Activated CD4-positive, alpha-beta T cell treated with anti-CD3 and anti-CD28 coated beads for 36 hours (primary cell): Measurements from ENCODE around the gene CDK10. TPM values are rescaled to one million over a fixed set of nuclear protein-coding genes. Genes with fewer than 3 reads are reported as not detected.
"Not testable (repeated sequence)": the region's sequence is repeated elsewhere in the genome, so short reads cannot be mapped to it uniquely, and the experiment has no call there.

Experiments used
- ATAC-seq: fragments of 200-7000 bp; cut with Tn5 transposase; one replicate; pipeline ENCODE4 v1.10.0; 2021; ENCODE audit warnings: mild to moderate bottlenecking, moderate library complexity
- CTCF ChIA-PET: fragments of 350-600 bp; sonication (Branson Sonifier 250); formaldehyde crosslinking; loops from one replicate; lab custom pipeline; 2021; ENCODE audit warnings: antibody characterized with exemption; lab: Charles Lee
- POLR2A ChIA-PET: fragments of 350-600 bp; sonication (Branson Sonifier 250); formaldehyde crosslinking; loops from one replicate; lab custom pipeline; 2021; ENCODE audit warnings: antibody characterized with exemption, inconsistent platforms; lab: Charles Lee
- DNase-seq: peaks from one replicate; pipeline ENCODE4 v3.0.0-alpha.2; 2020
- H3K27ac Mint-ChIP-seq: one replicate; pipeline ENCODE4 v1.8.0; 2021; ENCODE audit warnings: mixed read lengths
- H3K27me3 Mint-ChIP-seq: one replicate; pipeline ENCODE4 v1.8.0; 2021; ENCODE audit warnings: mixed read lengths
- H3K36me3 Mint-ChIP-seq: one replicate; pipeline ENCODE4 v1.8.0; 2021; ENCODE audit warnings: low read depth, mixed read lengths
- H3K4me1 Mint-ChIP-seq: one replicate; pipeline ENCODE4 v1.8.0; 2021; ENCODE audit warnings: mixed read lengths
- H3K4me3 Mint-ChIP-seq: one replicate; pipeline ENCODE4 v1.8.0; 2021; ENCODE audit warnings: mild to moderate bottlenecking, moderate library complexity, mixed read lengths
- H3K9me3 Mint-ChIP-seq: one replicate; pipeline ENCODE4 v1.8.0; 2021; ENCODE audit warnings: low read depth, mixed read lengths
- intact Hi-C, 2 experiments: fragments of 100-400 bp; cut with DNase I in 1 of 2; cut with micrococcal nuclease in 1 of 2; formaldehyde crosslinking; loops; one replicate each; pipeline versions ENCODE4 v1.14.2 to v1.15.1; 2022 to 2024; cut with DNase I, micrococcal nuclease
- total RNA-seq, 2 experiments: library from RNA; stranded (reverse); gene quantifications; one replicate each; pipeline ENCODE4 v1.2.3, GENCODE V29; 2021

The CDK10 gene
- total RNA-seq, 2 experiments from 2014 or later, result 78.1 to 89.8 TPM

DNA sequence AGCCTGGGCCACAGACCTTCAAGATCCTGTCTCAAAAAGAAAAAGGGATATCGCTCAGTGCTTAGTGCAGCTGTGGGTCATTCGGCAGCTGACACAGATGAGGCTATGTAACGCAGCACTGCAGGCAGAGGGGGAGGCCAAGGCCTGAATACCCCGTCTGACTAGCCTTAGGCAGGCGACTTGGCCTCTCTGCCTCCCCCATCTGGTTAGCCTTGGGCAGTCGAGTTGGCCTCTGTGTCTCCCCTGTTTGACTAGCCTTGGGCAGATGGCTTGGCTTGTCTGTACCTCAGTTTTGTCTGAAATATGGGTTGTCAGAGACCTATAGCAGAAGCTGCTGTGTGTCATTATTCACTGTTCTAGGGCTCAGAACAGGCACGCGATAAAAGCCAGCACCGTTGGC lies 18.9 kb upstream of the CDK10 start:
- DNase-seq (peak; percentile 6), ATAC-seq (no peak)
- peaks cover 24% of the 10 kb centered on the region for H3K4me1 Mint-ChIP-seq
- no peaks in the 10 kb centered on the region for H3K9me3 Mint-ChIP-seq
- intact Hi-C loops, result no loop called here
- no peak overlapping the region for H3K4me3 Mint-ChIP-seq
- CTCF ChIA-PET, result interaction anchor here (1.1 to 1.7 kb wide), 3 partner anchors 9 to 14 kb away, joined by 3 to 4 read pairs (median 3); no protein-coding TSS in a partner anchor
- no peak overlapping the region for H3K27ac Mint-ChIP-seq
- H3K36me3 Mint-ChIP-seq, result peaks cover 14% of the 10 kb centered on the region
- no peaks in the 10 kb centered on the region for H3K27me3 Mint-ChIP-seq
- POLR2A ChIA-PET, result no interaction called here

GRCh38 chr16:89668790-89669158 lies 17.7 kb upstream of the CDK10 start:
- Mint-ChIP-seq H3K9me3 (no peaks in the 10 kb centered on the region), H3K4me3 (no peak overlapping the region), H3K27me3 (no peaks in the 10 kb centered on the region), H3K4me1 (peaks cover 24% of the 10 kb centered on the region), H3K36me3 (peaks cover 9% of the 10 kb centered on the region), H3K27ac (no peak overlapping the region)
- DNase-seq (no peak), ATAC-seq (no peak)
- CTCF ChIA-PET, result interaction anchor here (1.7 kb wide), 1 partner anchor 10 kb away, joined by 4 read pairs; no protein-coding TSS in a partner anchor
- intact Hi-C loops, result no loop called here
- POLR2A ChIA-PET, result interaction anchor here (0.6 kb wide), 1 partner anchor 219 kb away, joined by 3 read pairs; no protein-coding TSS in a partner anchor

- POLR2A ChIA-PET, result no interaction called here
- intact Hi-C loops, result no loop called here
- peaks cover 5% of the 10 kb centered on the region for H3K36me3 Mint-ChIP-seq
Observed at GRCh38 chr16:89669755-89670154, 16.7 kb upstream of the CDK10 start.

GRCh38 chr16:89670496-89671431 lies 15.7 kb upstream of the CDK10 start:
- H3K36me3 Mint-ChIP-seq, result peaks cover 5% of the 10 kb centered on the region
- DNase-seq, result no peak
- no peaks in the 10 kb centered on the region for H3K27me3 Mint-ChIP-seq
- H3K4me1 Mint-ChIP-seq, result peaks cover 24% of the 10 kb centered on the region
- H3K27ac Mint-ChIP-seq, result no peak overlapping the region
- ChIA-PET CTCF (interaction anchor here (0.6 to 0.9 kb wide), 3 partner anchors 16 to 421 kb away, joined by 3 to 5 read pairs (median 3); partner anchors contain the start of gene CDK10), POLR2A (interaction anchor here (0.6 kb wide), 1 partner anchor 29 kb away, joined by 7 read pairs; no protein-coding TSS in a partner anchor)
- no peaks in the 10 kb centered on the region for H3K9me3 Mint-ChIP-seq
- ATAC-seq, result peak; percentile 45
- no peak overlapping the region for H3K4me3 Mint-ChIP-seq
- intact Hi-C loops, result no loop called here

More at GRCh38 chr16:89669755-89670154, 16.7 kb upstream of the CDK10 start:
- DNase-seq (no peak), ATAC-seq (no peak)
- Mint-ChIP-seq H3K9me3 (no peaks in the 10 kb centered on the region), H3K27ac (no peak overlapping the region), H3K27me3 (no peaks in the 10 kb centered on the region), H3K4me1 (peaks cover 24% of the 10 kb centered on the region), H3K4me3 (no peak overlapping the region)
- CTCF ChIA-PET, result no interaction called here

- intact Hi-C loops, DNase-seq, ATAC-seq, H3K9me3 Mint-ChIP-seq, H3K27me3 Mint-ChIP-seq, H3K36me3 Mint-ChIP-seq, H3K4me3 Mint-ChIP-seq, H3K27ac Mint-ChIP-seq: not testable (repeated sequence)
- ChIA-PET CTCF (interaction anchor here (0.6 to 0.9 kb wide), 2 partner anchors 15 to 422 kb away, joined by 3 to 5 read pairs; partner anchors contain the start of gene CDK10), POLR2A (interaction anchor here (0.6 kb wide), 1 partner anchor 28 kb away, joined by 7 read pairs; no protein-coding TSS in a partner anchor)
- peaks cover 24% of the 10 kb centered on the region for H3K4me1 Mint-ChIP-seq
Observed at GRCh38 chr16:89671565-89671964, 14.9 kb upstream of the CDK10 start.

- DNase-seq, result no peak
- no peak for ATAC-seq
- H3K27me3 Mint-ChIP-seq, result no peaks in the 10 kb centered on the region
- peaks cover 24% of the 10 kb centered on the region for H3K4me1 Mint-ChIP-seq
- H3K27ac Mint-ChIP-seq, result no peak overlapping the region
- no peaks in the 10 kb centered on the region for H3K36me3 Mint-ChIP-seq
- ChIA-PET POLR2A (no interaction called here), CTCF (interaction anchor here (0.8 to 1.5 kb wide), 2 partner anchors 19 to 34 kb away, joined by 3 read pairs; no protein-coding TSS in a partner anchor)
- H3K9me3 Mint-ChIP-seq, result no peaks in the 10 kb centered on the region
- intact Hi-C loops, result no loop called here
- no peak overlapping the region for H3K4me3 Mint-ChIP-seq
Observed at GRCh38 chr16:89672177-89672941, 14.1 kb upstream of the CDK10 start.

- no peaks in the 10 kb centered on the region for H3K4me1 Mint-ChIP-seq
- no peaks in the 10 kb centered on the region for H3K36me3 Mint-ChIP-seq
- H3K27ac Mint-ChIP-seq, result no peak overlapping the region
- no peak overlapping the region for H3K4me3 Mint-ChIP-seq
- H3K27me3 Mint-ChIP-seq, result no peaks in the 10 kb centered on the region
- no peak for DNase-seq
- no peaks in the 10 kb centered on the region for H3K9me3 Mint-ChIP-seq
- ChIA-PET CTCF (no interaction called here), POLR2A (interaction anchor here (0.6 kb wide), 1 partner anchor 342 kb away, joined by 3 read pairs; no protein-coding TSS in a partner anchor)
- intact Hi-C loops, result no loop called here
- no peak for ATAC-seq
Observed at GRCh38 chr16:89678258-89678657, 8.2 kb upstream of the CDK10 start.

GRCh38 chr16:89685916-89686315 lies 573 bp upstream of the CDK10 start:
- H3K27ac Mint-ChIP-seq, result no peak overlapping the region

GRCh38 chr16:89687092-89687940 lies 827 bp downstream of the CDK10 start:
- Mint-ChIP-seq H3K27ac (peak overlapping the region; percentile 88), H3K9me3 (no peaks in the 10 kb centered on the region), H3K27me3 (no peaks in the 10 kb centered on the region), H3K4me1 (peaks cover 14% of the 10 kb centered on the region), H3K4me3 (peak overlapping the region; percentile 86), H3K36me3 (peaks cover 15% of the 10 kb centered on the region)
- DNase-seq, result peak; percentile 43
- ATAC-seq, result peak; percentile 32
- ChIA-PET CTCF (interaction anchor here (0.7 to 2.5 kb wide), 5 partner anchors 10 to 286 kb away, joined by 3 to 12 read pairs (median 3); no protein-coding TSS in a partner anchor), POLR2A (interaction anchor here (0.6 to 1.0 kb wide), 3 partner anchors 13 to 289 kb away, joined by 3 to 5 read pairs (median 4); no protein-coding TSS in a partner anchor)
- intact Hi-C loops, result loop anchor here in 1 of 2 experiments (2.0 kb wide), 1 partner anchor 13 kb away; the partner anchor contains the start of gene SPATA2L

More at GRCh38 chr16:89685916-89686315, 573 bp upstream of the CDK10 start:
- Mint-ChIP-seq H3K4me3 (peak overlapping the region; percentile 86), H3K36me3 (peaks cover 15% of the 10 kb centered on the region), H3K9me3 (no peaks in the 10 kb centered on the region), H3K27me3 (no peaks in the 10 kb centered on the region), H3K4me1 (peaks cover 14% of the 10 kb centered on the region)
- intact Hi-C loops, result loop anchor here (1.0 to 2.0 kb wide), 9 partner anchors 14 to 829 kb away; partner anchors contain the start of genes CHMP1A (in 1 of the 2), FANCA (in 1 of the 2), PRDM7 (in 1 of the 2) and SPATA2L (in 1 of the 2)
- no peak for ATAC-seq
- ChIA-PET POLR2A (interaction anchor here (0.9 to 1.0 kb wide), 2 partner anchors 14 to 122 kb away, joined by 4 to 5 read pairs; no protein-coding TSS in a partner anchor), CTCF (interaction anchor here (0.8 to 2.5 kb wide), 3 partner anchors 14 to 110 kb away, joined by 3 to 12 read pairs (median 5); partner anchors contain the start of gene CPNE7)
- DNase-seq, result no peak

GRCh38 chr16:89688395-89688794 lies 1.9 kb downstream of the CDK10 start:
- no peak overlapping the region for H3K27ac Mint-ChIP-seq
- H3K9me3 Mint-ChIP-seq, result no peaks in the 10 kb centered on the region
- intact Hi-C loops, result no loop called here
- H3K4me1 Mint-ChIP-seq, result peaks cover 14% of the 10 kb centered on the region
- no peak for ATAC-seq
- H3K36me3 Mint-ChIP-seq, result peaks cover 18% of the 10 kb centered on the region
- no peaks in the 10 kb centered on the region for H3K27me3 Mint-ChIP-seq
- ChIA-PET CTCF (interaction anchor here (0.7 to 2.2 kb wide), 3 partner anchors 11 to 18 kb away, joined by 3 to 13 read pairs (median 4); no protein-coding TSS in a partner anchor), POLR2A (no interaction called here)
- no peak for DNase-seq
- H3K4me3 Mint-ChIP-seq, result peak overlapping the region; percentile 86
